A673 (cell line): Measurements from ENCODE around the gene ALDOB.

ENCODE experiments used
- CTCF ChIP-seq: fragments of 300-800, 200-600 bp; sonication (generic); conservative IDR thresholded peaks from 2 replicates; pipeline ENCODE4 v1.5.1; 2017; ENCODE audit warnings: low read depth, mild to moderate bottlenecking, antibody characterized with exemption, low read length, moderate library complexity, mixed read lengths
- EZH2 ChIP-seq: fragments of 200-600 bp; sonication (generic); IDR thresholded peaks from 2 replicates; pipeline ENCODE4 v1.6.1; 2017; ENCODE audit warnings: borderline replicate concordance, low read depth, mild to moderate bottlenecking, mixed read lengths, antibody characterized with exemption, low read length; ENCODE audit not compliant: poor library complexity, severe bottlenecking

- TF ChIP-seq CTCF (no peak), EZH2 (no peak)
These were observed 8.2 kb downstream of the ALDOB start for GRCh38 chr9:101427358-101427757.
